Non-pigmented ciliary epithelial cell (primary cell): Measurements from ENCODE around the gene FOXO4.

ENCODE experiments used
- DNase-seq: peaks from one replicate; pipeline ENCODE4 v3.0.0-alpha.2; 2010; ENCODE audit warnings: low read depth

Gene FOXO4

GRCh38 chrX:71098951-71099506 lies 3.4 kb downstream of the FOXO4 start:
- DNase-seq, result no peak

DNA sequence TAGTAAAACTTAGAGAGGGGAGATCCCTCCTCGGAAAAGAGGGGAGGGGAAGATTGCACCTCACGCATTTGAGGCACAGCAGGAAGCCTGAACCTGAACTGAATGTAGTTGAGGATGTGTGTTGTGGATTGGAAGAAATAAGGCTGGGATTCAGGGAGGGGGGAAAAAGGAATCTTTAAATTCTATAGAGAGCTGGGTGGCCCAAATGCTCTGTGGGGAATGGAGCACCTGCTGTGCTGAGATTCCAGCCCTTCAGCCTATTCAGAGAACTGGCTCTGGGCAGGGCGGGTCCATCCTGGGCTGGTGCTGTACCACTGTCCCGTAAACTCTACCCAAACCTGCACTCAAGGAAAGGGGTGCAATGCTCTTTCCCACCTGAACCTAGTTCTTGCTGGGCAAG lies 4.1 kb downstream of the FOXO4 start:
- no peak for DNase-seq

DNA sequence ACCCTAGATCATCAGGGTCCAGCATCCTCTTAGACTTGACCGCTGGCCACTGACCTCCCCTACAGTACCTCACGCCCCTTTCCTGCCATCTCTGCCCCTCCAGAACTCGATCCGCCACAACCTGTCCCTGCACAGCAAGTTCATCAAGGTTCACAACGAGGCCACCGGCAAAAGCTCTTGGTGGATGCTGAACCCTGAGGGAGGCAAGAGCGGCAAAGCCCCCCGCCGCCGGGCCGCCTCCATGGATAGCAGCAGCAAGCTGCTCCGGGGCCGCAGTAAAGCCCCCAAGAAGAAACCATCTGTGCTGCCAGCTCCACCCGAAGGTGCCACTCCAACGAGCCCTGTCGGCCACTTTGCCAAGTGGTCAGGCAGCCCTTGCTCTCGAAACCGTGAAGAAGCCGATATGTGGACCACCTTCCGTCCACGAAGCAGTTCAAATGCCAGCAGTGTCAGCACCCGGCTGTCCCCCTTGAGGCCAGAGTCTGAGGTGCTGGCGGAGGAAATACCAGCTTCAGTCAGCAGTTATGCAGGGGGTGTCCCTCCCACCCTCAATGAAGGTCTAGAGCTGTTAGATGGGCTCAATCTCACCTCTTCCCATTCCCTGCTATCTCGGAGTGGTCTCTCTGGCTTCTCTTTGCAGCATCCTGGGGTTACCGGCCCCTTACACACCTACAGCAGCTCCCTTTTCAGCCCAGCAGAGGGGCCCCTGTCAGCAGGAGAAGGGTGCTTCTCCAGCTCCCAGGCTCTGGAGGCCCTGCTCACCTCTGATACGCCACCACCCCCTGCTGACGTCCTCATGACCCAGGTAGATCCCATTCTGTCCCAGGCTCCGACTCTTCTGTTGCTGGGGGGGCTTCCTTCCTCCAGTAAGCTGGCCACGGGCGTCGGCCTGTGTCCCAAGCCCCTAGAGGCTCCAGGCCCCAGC lies 5.2 kb downstream of the FOXO4 start:
- DNase-seq, result no peak

DNA sequence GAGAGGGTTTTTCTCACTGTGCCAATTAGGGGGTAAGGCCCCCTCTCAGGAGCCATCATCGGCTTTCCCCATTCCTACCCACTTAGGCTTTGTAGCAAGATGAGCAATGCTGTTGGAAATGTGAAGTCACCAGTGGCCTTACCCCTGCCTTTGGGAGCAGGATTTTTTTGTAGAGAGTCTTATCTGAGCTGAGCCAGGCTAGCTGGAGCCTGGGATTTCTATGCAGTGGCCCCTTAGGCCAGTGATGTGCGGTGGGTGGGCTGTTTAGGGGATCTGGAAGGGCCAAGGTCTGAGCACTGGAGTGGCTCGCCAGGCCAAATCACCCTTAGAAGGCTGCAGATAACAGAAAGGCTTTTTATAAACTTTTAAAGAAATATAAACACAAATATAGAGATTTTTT lies 6.6 kb downstream of the FOXO4 start:
- no peak for DNase-seq

DNA sequence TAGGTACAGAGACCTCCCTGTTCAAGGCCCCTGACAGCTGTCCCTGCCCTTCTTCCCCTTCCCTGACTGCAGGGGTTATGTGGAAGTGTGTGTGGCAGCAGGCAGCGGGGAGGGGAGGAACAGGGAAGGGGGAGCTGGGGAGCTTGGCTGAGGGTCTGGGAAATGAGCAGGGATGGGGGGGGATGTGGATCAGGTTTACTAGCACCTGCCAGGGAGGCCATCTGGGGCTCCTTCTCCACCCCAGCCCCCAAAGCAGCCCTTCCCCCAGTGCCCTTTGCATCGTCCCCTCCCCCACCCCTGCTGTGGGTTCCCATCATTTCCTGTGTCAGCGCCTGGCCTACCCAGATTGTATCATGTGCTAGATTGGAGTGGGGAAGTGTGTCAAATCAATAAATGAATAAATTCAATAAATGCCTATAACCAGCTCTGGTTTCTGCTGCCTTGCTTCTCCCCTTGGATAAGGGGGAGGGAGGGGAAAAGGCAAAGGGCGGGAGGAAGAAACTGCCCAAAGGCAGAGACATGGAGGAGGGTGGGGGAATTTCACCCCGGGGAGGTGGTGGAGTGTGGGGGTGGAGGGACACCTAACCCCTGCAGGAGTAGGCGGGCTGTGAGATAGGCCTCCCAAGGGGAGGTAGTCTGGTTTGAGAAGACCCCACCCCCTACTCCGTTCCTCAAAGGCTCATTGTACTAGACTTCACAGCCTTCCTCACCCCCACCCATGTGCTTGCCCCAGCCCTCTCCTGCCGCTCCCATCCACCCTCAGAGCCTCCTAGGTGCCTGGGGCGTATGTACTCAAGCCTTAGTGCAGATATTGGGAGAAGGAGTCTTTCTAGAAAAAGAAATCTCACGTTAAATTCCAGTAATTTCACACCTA lies 7.7 kb downstream of the FOXO4 start:
- no peak for DNase-seq

DNA sequence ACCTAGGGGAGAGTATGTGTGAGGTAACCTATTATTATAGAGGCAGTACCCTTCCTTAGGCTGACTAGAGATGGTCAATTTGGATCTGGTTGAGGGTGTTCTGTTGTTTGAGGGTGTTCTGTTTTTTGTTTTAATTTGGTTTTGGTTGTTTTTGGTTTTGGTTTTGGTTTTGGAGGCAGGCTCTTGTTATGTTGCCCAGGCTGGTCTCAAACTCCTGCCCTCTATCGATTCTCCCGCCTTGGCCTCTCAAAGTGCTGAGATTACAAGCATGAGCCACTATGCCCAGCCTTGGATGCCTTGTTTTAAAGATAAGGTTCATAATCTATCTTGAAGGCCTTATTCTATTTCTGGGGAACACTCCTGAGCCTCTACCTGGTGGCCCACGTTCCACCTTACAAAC lies 10.0 kb downstream of the FOXO4 start:
- no peak for DNase-seq

- no peak for DNase-seq
Observed at GRCh38 chrX:71106427-71106826, 10.8 kb downstream of the FOXO4 start, which contains the start of gene CXorf65. Gene CXorf65 (minus strand): TSS chrX:71106740. CDS start chrX:71106556, 184 bp downstream.

DNA sequence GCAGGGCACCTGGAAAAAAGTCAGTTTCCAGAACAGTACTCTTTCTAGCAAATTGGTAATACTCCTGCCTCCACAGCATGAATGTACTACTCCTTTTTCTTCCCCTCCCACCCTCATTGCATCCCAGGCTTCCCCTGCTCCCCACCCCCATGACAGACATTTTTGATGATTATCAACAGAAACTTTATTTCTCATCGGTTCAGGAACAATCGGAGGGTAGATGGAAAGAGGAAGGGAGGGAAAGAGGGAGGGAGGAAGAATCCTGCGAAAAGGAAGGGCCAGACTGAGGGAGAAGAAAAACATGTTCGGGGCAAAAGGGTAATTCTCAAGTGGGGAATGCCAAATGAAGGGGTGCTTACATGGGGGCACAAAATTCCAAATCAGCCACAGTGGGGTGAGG lies 11.6 kb downstream of the FOXO4 start:
- no peak for DNase-seq

GRCh38 chrX:71107762-71108360 lies 12.2 kb downstream of the FOXO4 start:
- no peak for DNase-seq

DNA sequence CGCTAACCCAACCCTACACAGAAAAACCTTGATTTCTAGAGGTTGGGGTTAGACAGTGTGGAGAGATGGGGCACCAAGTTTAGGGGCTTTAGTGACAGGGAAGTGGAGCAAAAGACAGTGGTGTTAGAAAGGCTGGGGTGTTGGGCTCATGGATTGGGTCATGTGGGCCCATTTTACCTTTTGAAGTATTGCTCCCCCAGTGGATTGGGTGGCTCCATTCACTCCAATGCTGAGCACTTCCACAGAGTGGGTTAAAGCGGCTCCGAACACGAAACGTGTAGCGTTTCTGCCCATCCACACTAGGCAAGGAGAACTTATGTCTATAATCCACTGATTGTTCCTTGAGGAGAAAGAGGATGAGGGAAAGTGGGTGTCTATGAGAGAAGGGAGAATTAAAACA lies 13.4 kb downstream of the FOXO4 start:
- no peak for DNase-seq

GRCh38 chrX:71111141-71111843 lies 15.6 kb downstream of the FOXO4 start, which contains the start of gene IL2RG:
Gene IL2RG (minus strand): TSS chrX:71111577. CDS start chrX:71111539, 38 bp downstream.
- DNase-seq, result no peak

GRCh38 chrX:71111921-71112431 lies 16.3 kb downstream of the FOXO4 start:
- DNase-seq, result no peak

- DNase-seq, result no peak
Observed at GRCh38 chrX:71117358-71117757, 21.7 kb downstream of the FOXO4 start.

GRCh38 chrX:71118032-71118984 lies 22.7 kb downstream of the FOXO4 start, which contains the start of gene MED12:
Gene MED12 (plus strand): TSS chrX:71118596. CDS start chrX:71118755, 159 bp downstream.
- DNase-seq, result no peak

- no peak for DNase-seq
Observed at GRCh38 chrX:71118985-71119535, 23.4 kb downstream of the FOXO4 start.

GRCh38 chrX:71128166-71128833 lies 32.6 kb downstream of the FOXO4 start:
- DNase-seq, result no peak

DNA sequence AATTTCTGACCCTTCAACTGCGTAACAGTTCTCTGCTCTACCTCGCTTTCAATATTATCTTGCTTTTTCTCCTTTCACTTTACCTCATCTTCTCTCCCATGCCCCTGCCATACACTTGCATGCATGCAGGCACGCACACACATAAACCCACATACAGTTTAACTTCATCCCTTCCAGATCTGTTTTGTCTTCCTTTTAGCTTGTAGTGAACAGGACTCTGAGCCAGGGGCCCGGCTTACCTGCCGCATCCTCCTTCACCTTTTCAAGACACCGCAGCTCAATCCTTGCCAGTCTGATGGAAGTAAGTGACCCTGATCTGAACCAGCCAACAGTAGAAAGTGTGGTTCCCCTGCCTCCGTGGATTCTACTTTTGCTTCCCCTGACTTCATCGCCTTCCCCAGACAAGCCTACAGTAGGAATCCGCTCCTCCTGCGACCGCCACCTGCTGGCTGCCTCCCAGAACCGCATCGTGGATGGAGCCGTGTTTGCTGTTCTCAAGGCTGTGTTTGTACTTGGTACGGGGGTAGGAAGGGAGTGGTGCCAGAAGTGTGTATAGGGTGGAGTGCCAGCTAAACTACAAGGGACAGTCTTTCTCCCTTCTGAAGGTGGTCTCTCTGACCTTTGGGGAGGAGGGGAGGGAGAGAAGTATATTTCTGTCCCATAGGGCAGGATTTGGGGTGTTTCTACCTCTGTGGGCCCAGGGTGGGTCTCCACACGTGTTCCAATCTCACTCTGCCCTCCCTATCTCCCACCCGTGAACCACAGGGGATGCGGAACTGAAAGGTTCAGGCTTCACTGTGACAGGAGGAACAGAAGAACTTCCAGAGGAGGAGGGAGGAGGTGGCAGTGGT lies 33.5 kb downstream of the FOXO4 start:
- DNase-seq, result no peak

DNA sequence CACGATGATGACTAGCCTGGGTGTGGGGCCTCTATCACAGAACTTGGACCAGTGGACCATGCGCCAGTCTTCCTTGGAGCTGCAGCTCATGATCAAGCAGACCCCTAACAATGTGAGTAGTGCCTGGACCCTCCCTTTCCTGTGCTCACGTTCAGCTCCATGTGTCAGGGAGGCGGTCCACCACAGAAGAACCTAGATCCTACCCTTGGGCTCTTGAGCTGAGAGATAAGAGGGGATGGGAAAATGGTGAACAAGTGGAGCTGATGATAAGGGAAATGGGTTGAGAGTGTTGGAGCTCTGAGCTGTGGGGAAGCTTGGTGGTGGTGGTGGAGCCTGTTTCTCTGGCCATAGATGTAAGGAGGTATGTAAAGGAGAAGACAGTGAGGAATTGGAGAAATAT lies 35.9 kb downstream of the FOXO4 start:
- no peak for DNase-seq
